Ovary (tissue), 9 donors: ENCODE data around the gene CA5B. TPM values are rescaled to one million over a fixed set of nuclear protein-coding genes. Genes with fewer than 3 reads are reported as not detected.
"Not testable (repeated sequence)": the region's sequence is repeated elsewhere in the genome, so short reads cannot be mapped to it uniquely, and the experiment has no call there.

ENCODE experiments used
- DNase-seq, 5 donors: peaks; one replicate each; pipeline ENCODE4 v3.0.0-alpha.2; 2019 to 2020
- H3K27ac ChIP-seq, 2 donors: fragments of 200-600 bp; one replicate each; pipeline versions ENCODE4 v1.5.1 to v1.8.0; 2019 to 2022
- H3K27me3 ChIP-seq: fragments of 200-600 bp; one replicate; pipeline ENCODE4 v1.8.0; 2022
- H3K36me3 ChIP-seq: fragments of 200-600 bp; sonication (generic); one replicate; pipeline ENCODE4 v1.5.1; 2019
- H3K4me1 ChIP-seq: one replicate; pipeline ENCODE4 v1.8.1; 2013; ENCODE audit warnings: mild to moderate bottlenecking, moderate library complexity; ENCODE audit not compliant: insufficient read depth
- H3K4me3 ChIP-seq: fragments of 200-600 bp; sonication (generic); one replicate; pipeline ENCODE4 v1.5.1; 2017
- H3K9me3 ChIP-seq, 2 donors: fragments of 200-600 bp in 1 of 2; sonication (generic) in 1 of 2; one replicate each; pipeline versions ENCODE4 v1.5.1 to v1.8.1; 2013 to 2019; ENCODE audit warnings: mild to moderate bottlenecking in 1 of 2, moderate library complexity in 1 of 2
- EP300 ChIP-seq: sonication (generic); formaldehyde crosslinking; IDR thresholded peaks from one replicate; pipeline ENCODE4 v1.6.1; 2017; ENCODE audit warnings: antibody characterized with exemption
- POLR2A ChIP-seq: fragments of 450-650 bp; IDR thresholded peaks from one replicate; pipeline ENCODE4 v1.6.1; 2017; ENCODE audit warnings: antibody characterized with exemption, mild to moderate bottlenecking, moderate library complexity
- WGBS, 3 donors: extraction: QIAGEN DNeasy Blood & Tissue Kit in 1 of 3; methylation state at CpG; one replicate each; pipeline versions ENCODE4 v1.1.5 to v1.1.7; 2013 to 2017; 5-methylcytosine and 5-hydroxymethylcytosine counted together
- intact Hi-C, 4 donors: fragments of 100-400 bp; cut with DNase I; formaldehyde crosslinking; loops; one replicate each; pipeline versions ENCODE4 v1.11.0 to v1.15.1; 2022 to 2023
- polyA plus RNA-seq, 2 donors: library from polyadenylated mRNA; stranded (reverse); fragments of 200-250 nt in 1 of 2; fragments of 350-450 nt in 1 of 2; fragmentation: Illumina TruSeq in 1 of 2; extraction: RNeasy Lipid Tissue Mini Kit (QIAGEN cat#74804) in 1 of 2; gene quantifications; one replicate each; pipeline ENCODE4 v1.2.3, GENCODE V29; 2013 to 2014
- total RNA-seq, 7 donors: library from RNA; depleted of rRNA in 2 of 7; stranded (reverse); fragments of >200 nt in 2 of 7; fragmentation: NEBNext Ultra II Directional in 3 of 7; extraction: Animal tissue kit (Norgen Biotek cat#: 25700) in 3 of 7; gene quantifications; one replicate each; pipeline versions ENCODE4 v1.1.0 to v1.2.4, GENCODE V29; 2016 to 2023
- TF ChIP-seq, protein P1 (sequence below), 3 donors: fragments of 450-650 bp in 2 of 3; fragments of 200-600 bp in 1 of 3; IDR thresholded peaks; one replicate each; pipeline versions ENCODE4 v1.5.1 to v1.8.0; 2016 to 2022; ENCODE audit warnings: antibody characterized with exemption in 3 of 3, mild to moderate bottlenecking in 1 of 3
- donor health status: DM: no; HTN: no; CAD: no; lungs with moderate emphysema.
- donor health status: DM: no; HTN: no; CAD: no.
- donor health status: Bipolar disorder and iron deficiency.
- donor health status: DM: yes; HTN: yes; CAD: no.
- donor health status: DM: no; HTN: no; CAD: no.
- donor health status: DM: yes; HTN: yes; CAD: no.

CA5B gene
- total and polyA plus RNA-seq, 9 donors = 6.5 to 39.5 (median 24.1) TPM

DNA sequence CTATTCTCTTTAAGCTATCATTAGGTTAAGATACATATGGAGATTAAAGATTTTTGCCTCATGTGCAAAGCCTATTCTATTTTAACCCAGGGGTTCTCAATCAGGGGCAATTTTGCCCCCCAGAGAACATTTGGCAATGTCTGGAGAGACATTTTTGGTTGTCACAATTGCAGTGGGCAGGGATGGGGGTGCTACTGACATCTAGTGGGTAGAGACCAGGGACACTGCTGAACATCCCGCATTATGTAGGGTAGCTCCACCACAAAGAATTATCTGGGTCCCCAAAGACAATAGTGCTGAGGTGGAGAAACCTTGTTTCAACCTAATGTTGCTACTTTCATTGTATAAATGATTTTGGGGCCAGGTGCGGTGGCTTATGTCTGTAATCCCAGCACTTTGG is 13.2 kb upstream of the CA5B start:
- TF ChIP-seq POLR2A = no peak
- TF ChIP-seq, protein P1, sequence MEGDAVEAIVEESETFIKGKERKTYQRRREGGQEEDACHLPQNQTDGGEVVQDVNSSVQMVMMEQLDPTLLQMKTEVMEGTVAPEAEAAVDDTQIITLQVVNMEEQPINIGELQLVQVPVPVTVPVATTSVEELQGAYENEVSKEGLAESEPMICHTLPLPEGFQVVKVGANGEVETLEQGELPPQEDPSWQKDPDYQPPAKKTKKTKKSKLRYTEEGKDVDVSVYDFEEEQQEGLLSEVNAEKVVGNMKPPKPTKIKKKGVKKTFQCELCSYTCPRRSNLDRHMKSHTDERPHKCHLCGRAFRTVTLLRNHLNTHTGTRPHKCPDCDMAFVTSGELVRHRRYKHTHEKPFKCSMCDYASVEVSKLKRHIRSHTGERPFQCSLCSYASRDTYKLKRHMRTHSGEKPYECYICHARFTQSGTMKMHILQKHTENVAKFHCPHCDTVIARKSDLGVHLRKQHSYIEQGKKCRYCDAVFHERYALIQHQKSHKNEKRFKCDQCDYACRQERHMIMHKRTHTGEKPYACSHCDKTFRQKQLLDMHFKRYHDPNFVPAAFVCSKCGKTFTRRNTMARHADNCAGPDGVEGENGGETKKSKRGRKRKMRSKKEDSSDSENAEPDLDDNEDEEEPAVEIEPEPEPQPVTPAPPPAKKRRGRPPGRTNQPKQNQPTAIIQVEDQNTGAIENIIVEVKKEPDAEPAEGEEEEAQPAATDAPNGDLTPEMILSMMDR (IDR thresholded peaks at IDR 0.05) = no peak
- no peak for TF ChIP-seq EP300
- intact Hi-C loops = no loop called here
- 95 to 98% (median 96%) methylated on average over 2 of the region's 2 CpGs for WGBS, 3 donors
- H3K36me3 ChIP-seq = no peaks in the 10 kb centered on the region
- no peaks in the 10 kb centered on the region for H3K27me3 ChIP-seq
- no peaks in the 10 kb centered on the region for H3K9me3 ChIP-seq
- no peak overlapping the region for H3K27ac ChIP-seq
- DNase-seq = no peak
- no peaks in the 10 kb centered on the region for H3K4me1 ChIP-seq
- no peak overlapping the region for H3K4me3 ChIP-seq

DNA sequence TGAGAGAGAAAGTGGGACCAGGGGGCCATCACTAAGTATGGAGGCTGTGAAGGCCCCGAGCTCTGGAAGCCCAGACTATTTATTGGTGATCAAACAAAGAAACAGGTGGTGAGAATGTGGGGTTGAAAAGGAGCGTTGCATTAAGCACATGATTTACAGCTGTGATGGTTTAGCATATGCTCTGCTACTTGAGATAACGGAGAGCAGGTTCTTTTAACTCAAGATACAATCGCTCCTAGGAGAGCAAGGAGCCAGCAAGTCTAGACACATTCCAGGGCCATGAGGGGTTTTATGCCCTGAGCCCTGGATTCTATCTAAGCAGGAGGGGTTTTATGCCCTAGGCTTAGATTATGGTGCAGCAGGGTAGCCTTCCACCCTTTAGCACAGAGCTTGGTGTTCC is 6.7 kb upstream of the CA5B start:
- 90 to 99% (median 96%) methylated on average over 4 of the region's 4 CpGs for WGBS, 3 donors
- not testable (repeated sequence) for H3K27me3 ChIP-seq

DNA sequence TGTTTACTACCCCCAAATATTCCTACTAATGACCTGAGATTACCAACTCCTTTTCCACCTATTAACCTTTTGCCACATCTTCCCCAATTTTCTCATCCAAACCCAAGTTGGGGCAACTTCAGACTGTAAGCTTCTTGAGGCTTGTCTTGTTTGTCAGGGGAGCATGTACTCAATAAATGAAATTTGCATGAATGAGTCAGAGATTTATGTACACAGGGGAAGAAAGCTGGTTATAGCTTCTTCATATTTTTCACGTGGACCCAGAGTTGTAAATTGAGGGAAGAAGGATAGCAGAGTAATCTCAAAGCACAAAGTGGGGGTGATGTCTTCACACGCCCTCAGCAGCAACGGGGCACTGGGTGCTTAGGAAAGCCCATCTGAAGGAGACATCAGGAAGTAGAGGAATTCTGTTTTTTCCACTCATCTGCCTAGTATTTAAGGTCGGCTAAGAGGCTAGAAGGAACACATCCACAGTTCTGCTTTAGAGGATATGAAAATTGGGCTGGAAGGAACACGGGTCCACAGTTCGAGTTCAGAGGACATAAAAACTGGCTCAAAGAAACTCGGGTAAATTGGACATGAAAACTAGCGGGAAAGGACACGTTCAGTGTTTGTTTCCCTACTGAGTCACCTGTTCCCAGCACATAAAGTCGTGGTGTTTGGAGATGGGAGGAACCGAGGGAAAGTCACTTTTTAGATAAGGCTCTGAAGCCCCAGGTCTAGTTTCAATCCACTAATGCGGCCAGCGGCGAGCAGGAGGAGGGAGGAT is 696 bp upstream of the CA5B start:
- peaks cover 2% of the 10 kb centered on the region for H3K4me1 ChIP-seq
- DNase-seq = no peak
- H3K36me3 ChIP-seq = no peaks in the 10 kb centered on the region
- intact Hi-C loops = no loop called here
- TF ChIP-seq POLR2A (no peak), EP300 (no peak)
- TF ChIP-seq, protein P1 (IDR thresholded peaks at IDR 0.05) = no peak
- no peak overlapping the region for H3K27ac ChIP-seq
- no peaks in the 10 kb centered on the region for H3K9me3 ChIP-seq
- H3K4me3 ChIP-seq = peak overlapping the region; percentile 40
- 18 to 24% (median 20%) methylated on average over 14 of the region's 14 CpGs for WGBS, 3 donors
- no peaks in the 10 kb centered on the region for H3K27me3 ChIP-seq

More for the DNA sequence above, 6.7 kb upstream of the CA5B start:
- intact Hi-C loops, H3K4me1 ChIP-seq, H3K36me3 ChIP-seq, H3K9me3 ChIP-seq, H3K4me3 ChIP-seq, H3K27ac ChIP-seq, DNase-seq: not testable (repeated sequence)

DNA sequence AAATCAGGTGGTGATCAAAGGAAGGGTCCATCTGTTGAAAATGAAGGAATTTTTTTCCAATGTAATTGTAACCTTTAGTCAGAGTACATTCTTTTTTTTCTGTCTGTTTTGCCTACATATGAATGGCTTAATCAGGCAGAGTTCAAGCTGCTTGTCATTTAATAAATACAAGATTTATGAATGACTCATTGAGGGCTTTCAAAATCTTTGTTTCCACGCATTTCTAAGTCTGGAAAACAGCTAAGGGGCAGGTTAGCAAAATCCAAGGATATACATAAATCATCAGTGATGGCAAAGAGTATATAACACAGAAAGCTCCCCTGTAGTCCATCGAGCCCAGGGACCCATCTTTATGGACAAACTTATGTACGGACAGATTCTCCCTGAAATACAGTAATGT is 1.8 kb downstream of the CA5B start:
- Histone ChIP-seq H3K27ac (no peak overlapping the region), H3K4me1 (peaks cover 6% of the 10 kb centered on the region), H3K36me3 (no peaks in the 10 kb centered on the region), H3K9me3 (no peaks in the 10 kb centered on the region), H3K4me3 (no peak overlapping the region), H3K27me3 (no peaks in the 10 kb centered on the region)
- TF ChIP-seq EP300 (no peak), POLR2A (no peak)
- TF ChIP-seq, protein P1 (IDR thresholded peaks at IDR 0.05) = no peak
- WGBS, 3 donors = 87 to 90% (median 88%) methylated on average over 3 of the region's 3 CpGs
- intact Hi-C loops = no loop called here
- no peak for DNase-seq

DNA sequence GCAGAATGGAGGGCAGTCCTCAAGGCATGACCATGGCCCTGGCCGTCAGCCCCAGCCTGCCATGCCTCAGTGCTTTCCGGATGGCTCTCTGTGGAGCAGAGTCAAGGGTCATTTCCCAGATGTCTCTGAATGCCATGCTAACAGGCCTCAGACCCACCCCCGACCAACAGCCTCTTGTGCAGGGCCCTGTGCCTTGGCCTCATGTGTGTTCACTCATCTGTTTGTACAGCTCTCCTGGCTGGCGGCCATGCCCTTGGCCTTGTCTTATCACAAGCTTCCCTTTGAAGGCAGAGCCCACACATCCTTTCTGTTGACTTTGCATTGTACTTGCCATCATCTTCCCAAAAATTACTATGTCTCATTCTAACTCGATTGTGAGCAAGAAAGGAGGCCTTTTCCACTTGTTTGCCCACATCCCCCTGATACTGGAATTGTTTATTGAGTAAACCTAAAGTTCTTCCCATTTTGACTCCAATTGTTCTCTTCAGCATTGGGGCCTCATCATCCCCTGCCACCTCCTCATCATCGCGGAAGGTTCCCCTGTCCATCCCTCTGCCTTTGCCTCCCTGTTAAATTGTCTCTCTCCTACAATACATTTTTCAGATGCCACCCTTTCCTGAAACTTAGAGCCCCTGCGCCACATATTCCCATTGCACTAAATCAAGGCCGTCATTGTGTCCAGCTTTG is 6.3 kb downstream of the CA5B start:
- Histone ChIP-seq H3K4me3 (no peak overlapping the region), H3K4me1 (peaks cover 4% of the 10 kb centered on the region), H3K27ac (no peak overlapping the region), H3K27me3 (no peaks in the 10 kb centered on the region), H3K9me3 (no peaks in the 10 kb centered on the region), H3K36me3 (no peaks in the 10 kb centered on the region)
- intact Hi-C loops = no loop called here
- DNase-seq = peak; percentile 30 to 68 (median 48)
- TF ChIP-seq, protein P1 (IDR thresholded peaks at IDR 0.05) = no peak
- TF ChIP-seq POLR2A = no peak
- no peak for TF ChIP-seq EP300
- 70 to 77% (median 73%) methylated on average over 9 of the region's 9 CpGs for WGBS, 3 donors
